Measurements from ENCODE around the gene RHOBTB1.

The RHOBTB1 gene

GRCh38 chr10:60903096-60903495 lies 40.9 kb downstream of the RHOBTB1 start:
- DNase-seq, result no peak

- no peak for DNase-seq
Measured at GRCh38 chr10:60901561-60902235, 42.3 kb downstream of the RHOBTB1 start.

- DNase-seq, result no peak
Measured at GRCh38 chr10:60899266-60899665, 44.7 kb downstream of the RHOBTB1 start.

GRCh38 chr10:60898321-60898720 lies 45.7 kb downstream of the RHOBTB1 start:
- DNase-seq, result no peak

GRCh38 chr10:60896810-60897209 lies 47.2 kb downstream of the RHOBTB1 start:
- DNase-seq, result no peak

GRCh38 chr10:60896033-60896432 lies 48.0 kb downstream of the RHOBTB1 start:
- no peak for DNase-seq

- no peak for DNase-seq
Measured at GRCh38 chr10:60894786-60895185, 49.2 kb downstream of the RHOBTB1 start.

GRCh38 chr10:60893231-60893630 lies 50.8 kb downstream of the RHOBTB1 start:
- DNase-seq, result no peak

- no peak for DNase-seq
Measured at GRCh38 chr10:60892571-60892970, 51.4 kb downstream of the RHOBTB1 start.

GRCh38 chr10:60890811-60891210 lies 53.2 kb downstream of the RHOBTB1 start:
- no peak for DNase-seq

GRCh38 chr10:60883187-60883586 lies 60.8 kb downstream of the RHOBTB1 start:
- peak; percentile 49 for DNase-seq

GRCh38 chr10:60878224-60878623 lies 65.8 kb downstream of the RHOBTB1 start:
- DNase-seq, result peak; percentile 16

- DNase-seq, result no peak
Measured at GRCh38 chr10:60877777-60878120, 66.2 kb downstream of the RHOBTB1 start.

GRCh38 chr10:60877061-60877776 lies 66.8 kb downstream of the RHOBTB1 start:
- DNase-seq, result no peak

GRCh38 chr10:60873758-60874157 lies 70.2 kb downstream of the RHOBTB1 start:
- no peak for DNase-seq

- DNase-seq, result no peak
Measured at GRCh38 chr10:60872451-60872850, 71.5 kb downstream of the RHOBTB1 start.

GRCh38 chr10:60871215-60871614 lies 72.8 kb downstream of the RHOBTB1 start:
- no peak for DNase-seq

GRCh38 chr10:60870803-60871202 lies 73.2 kb downstream of the RHOBTB1 start:
- peak; percentile 6 for DNase-seq

- DNase-seq, result no peak
Measured at GRCh38 chr10:60870416-60870728, 73.6 kb downstream of the RHOBTB1 start.

- no peak for DNase-seq
Measured at GRCh38 chr10:60869652-60870415, 74.2 kb downstream of the RHOBTB1 start.

- DNase-seq, result no peak
Measured at GRCh38 chr10:60868946-60869345, 75.0 kb downstream of the RHOBTB1 start.

- no peak for DNase-seq
Measured at GRCh38 chr10:60865198-60865783, 78.7 kb downstream of the RHOBTB1 start.

- no peak for DNase-seq
Measured at GRCh38 chr10:60863796-60864195, 80.2 kb downstream of the RHOBTB1 start.

GRCh38 chr10:60862517-60862916 lies 81.5 kb downstream of the RHOBTB1 start:
- no peak for DNase-seq

Data from hematopoietic multipotent progenitor cell treated with erythropoietin and hydrocortisone succinate and interleukin-3 and kit ligand, for 6 days (in vitro differentiated cells).